NCI-H1417 (cell line): ENCODE results near the gene SLC12A1.

Experiments
- DNase-seq, 3 experiments: peaks; one replicate each; lab custom pipeline; 2025; lab: John Stamatoyannopoulos, UW

SLC12A1 gene

DNA sequence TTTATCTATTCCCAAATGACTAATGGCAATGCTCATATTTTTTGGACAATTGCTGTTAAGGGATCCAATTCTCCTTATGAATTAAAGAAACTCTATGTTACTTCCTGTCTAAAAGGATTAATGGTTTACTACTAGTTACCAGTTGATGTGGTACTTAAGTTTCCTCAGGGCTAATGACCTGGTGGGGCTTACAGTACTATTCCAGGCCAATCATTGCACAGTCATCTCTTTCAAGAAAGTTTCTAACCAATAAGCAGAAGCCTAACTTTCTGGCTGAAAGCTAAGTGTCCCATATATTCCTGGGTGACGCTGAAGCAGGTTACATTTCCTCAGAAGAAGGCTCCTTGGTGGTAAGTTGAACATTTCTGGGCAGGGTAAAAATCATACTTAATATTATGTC is at the start of gene SLC12A1:
Gene SLC12A1, plus strand, starts transcription at position 322 of the 400 bp plus-strand sequence. CDS start 1,418 bp downstream, outside the sequence.
- no peak for DNase-seq

DNA sequence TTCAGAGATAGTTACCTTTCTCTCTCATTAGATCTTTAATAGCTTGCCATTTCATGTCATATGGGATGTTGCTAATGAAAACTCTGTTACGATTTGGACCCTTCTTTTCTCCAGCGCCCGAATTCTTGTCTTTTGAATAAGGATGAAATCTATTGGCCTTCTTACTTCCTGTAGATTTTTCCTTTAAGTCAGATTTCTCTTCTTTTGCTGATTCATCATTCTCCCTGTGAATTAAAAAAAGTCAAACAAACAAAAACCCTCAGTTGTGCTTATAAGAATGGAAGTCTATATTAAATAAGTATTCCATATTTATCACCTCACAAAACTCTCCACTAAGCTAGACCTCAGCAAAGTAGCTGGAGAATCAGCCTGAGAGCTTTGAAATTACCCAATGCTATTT is 37.5 kb upstream of the SLC12A1 start:
- no peak for DNase-seq

DNA sequence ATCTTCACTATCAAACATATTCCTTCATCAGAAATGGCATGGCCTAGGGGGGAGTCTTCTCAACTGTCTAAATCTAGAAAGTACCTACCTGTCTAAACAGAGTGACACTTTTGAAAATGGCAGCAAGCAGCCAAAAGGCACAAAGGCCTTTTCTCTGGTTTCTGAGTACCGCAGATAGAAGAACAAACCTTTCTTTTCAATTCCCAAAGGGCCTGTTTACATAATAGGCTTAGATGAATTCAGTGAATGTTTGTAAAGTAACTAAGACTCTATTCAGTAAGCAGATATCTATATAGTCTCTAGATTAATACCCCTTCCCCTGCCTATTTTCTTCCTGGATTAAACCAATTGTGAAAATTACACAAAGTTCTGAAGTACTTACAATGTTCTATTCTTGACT is 35.1 kb upstream of the SLC12A1 start:
- peak in 1 of 3 experiments; percentile 28 for DNase-seq

DNA sequence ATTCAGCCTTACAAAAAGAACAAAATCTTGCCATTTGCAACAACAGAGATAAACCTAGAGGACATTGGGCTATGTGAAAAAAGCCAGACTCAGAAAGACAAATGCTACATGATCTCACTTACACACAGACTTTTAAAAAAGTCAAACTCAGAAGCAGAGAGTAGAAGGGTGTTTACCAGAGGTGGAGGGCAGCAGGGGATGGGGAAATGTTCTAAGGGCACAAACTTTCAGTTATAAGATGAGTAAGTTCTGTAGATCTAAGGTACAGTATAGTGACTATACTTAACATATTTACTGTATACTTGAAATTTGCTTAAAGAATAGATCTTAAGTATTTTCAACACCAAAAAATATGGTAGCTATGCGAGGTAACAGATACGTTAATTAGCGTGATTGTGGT is 31.0 kb upstream of the SLC12A1 start:
- no peak for DNase-seq

DNA sequence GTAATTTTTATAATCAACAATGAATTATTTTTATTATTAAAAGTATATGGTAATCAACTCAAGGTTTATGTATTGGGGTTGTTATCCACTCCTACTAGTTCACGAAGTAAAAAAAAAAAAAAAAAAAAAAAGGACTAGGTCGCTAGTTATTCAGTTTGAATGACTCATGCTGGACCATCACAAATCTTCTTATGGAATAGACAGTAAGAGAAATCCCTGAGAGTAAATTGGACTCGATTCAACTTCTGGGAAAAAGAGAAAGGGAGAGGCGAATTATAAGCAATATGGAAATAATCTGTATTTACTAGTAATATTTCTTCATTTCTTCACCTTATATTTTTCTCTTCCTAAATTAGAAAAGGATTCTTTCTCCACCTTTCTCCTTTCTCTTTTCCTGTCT is 30.0 kb upstream of the SLC12A1 start:
- no peak for DNase-seq

DNA sequence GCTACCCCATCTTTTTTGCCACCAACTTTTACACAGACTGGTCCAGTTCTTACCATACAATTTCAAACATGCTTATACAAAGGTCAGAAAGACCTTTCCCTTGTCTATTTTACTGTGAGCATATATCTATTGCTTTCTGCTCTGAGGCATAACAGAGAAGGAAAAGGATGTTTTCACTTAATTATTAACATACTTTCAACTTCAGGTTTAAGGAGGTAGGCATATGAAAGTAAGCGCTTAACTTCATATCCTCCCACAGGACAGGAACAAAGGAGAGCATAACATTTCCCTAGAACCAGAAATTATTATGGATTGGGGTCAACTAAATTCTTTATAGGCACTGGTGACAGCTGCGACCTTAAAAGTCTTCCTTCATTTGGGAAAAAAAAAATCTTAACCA is 29.1 kb upstream of the SLC12A1 start:
- no peak for DNase-seq

DNA sequence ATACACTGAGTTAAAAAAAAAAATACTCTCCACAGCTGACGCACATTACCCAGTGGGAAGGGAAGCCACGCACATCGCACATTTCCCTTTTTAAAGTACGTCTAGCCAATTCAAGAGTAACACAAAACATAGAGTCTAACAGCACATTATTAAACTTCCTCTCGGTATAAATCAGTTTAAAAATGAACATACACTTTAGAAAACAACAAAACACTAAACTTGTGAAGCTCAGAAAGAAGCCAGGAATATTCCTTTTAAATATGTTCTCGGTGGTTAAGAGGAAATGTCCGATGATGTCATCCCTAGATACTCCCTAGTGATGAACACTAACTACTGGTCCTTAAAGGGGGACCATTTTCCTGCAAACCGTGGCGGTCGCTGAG is 28.7 kb upstream of the SLC12A1 start:
- DNase-seq = peak in 2 of 3 experiments; percentile 32 to 83

DNA sequence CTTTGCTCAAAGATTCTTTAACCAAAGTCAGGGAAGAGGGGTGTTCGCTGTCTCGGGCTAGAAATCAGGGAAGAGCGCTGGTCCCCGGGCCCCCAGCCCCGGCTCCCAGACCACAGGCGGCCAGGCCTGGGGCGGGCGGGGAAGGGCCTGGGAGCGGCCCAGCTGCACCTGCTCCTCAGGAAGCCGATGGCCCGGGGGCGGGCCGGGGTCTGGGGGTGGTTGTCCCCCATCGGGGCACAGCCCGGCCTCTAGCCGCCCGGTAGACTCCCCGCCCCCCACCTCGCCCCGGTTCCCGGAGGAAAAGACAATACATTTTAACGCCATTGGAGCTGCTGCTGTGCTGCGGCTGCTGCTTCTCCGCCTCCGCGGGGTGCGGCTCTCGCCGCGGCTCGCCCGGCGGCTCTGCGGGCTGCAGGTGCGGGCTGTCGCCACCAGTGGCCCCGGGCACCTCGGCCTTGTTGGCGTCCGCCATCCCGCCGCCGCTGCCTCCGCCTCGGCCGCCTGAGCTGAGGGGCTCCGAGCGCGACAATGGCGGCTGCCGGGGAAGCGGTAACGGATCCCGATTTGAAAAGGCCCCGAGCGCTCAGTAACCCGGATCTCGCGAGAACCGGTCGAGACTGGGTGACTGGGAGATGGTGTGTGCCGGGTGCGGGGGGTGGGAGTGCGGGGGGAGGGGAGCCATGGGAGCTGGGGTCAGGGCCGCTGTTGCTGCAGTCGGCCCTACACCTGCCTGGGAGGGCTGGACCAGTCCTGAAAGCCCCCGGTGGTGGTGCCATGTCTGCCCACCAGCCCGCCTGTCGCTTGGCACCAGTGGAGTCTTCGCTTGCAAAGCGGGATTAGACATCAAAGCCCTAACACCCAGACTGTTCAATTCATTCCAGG is 28.1 kb upstream of the SLC12A1 start, which contains the start of gene MYEF2:
Gene MYEF2, minus strand, starts transcription at position 530 of the 882 bp plus-strand sequence. Its CDS starts 58 bp downstream, at position 472.
- DNase-seq = peak; percentile 75 to 91 (median 84)

DNA sequence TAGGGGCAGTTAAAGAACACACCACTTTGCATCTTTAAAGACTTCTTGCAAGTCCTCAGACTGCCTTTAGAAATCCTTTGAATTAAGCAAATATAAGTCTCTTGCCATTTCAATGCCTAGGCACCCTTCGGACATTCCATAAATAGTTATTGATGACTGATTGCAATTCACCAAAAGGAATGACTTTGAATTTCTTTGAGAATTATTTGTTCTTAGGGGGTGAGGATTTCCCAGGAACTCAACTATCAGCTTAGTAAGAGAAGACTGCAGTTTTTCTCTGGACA is 27.5 kb upstream of the SLC12A1 start:
- no peak for DNase-seq

DNA sequence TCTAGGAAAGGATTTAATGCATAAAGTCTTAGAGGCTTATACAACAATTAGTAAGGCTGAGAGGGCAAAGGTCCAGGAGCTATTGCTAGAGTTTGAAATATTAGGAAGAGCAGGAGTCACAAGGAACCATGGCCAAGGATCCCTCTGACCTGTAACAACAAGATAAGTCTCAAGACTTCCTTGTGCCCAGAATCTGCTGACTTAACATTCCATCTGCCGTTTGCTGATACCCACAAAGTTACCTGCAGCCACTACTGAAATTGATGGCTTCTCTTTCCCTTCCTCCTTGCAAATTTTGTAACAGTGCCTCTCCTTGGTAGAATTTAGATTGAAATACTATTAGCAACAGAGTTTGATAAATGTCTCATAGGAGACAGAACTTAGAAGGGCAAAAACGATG is 23.4 kb upstream of the SLC12A1 start:
- no peak for DNase-seq

DNA sequence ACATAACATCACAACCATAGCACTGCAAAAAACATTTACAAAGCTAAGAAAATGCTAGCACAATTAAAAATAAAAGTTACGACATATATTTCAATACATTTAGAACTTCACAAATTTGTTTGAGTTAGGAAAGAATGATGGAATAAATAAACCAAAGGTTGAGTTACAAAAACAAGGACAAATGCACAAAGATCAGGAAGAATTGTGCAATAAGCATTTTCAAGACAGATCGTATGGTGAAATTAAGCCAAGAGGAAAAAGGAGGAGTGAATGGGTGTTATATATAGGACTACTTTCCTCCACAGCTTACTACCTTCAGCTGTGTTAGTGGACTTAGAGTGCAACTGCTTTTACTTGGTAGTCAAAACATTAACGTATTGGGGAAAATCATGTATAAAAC is 20.6 kb upstream of the SLC12A1 start:
- no peak for DNase-seq

DNA sequence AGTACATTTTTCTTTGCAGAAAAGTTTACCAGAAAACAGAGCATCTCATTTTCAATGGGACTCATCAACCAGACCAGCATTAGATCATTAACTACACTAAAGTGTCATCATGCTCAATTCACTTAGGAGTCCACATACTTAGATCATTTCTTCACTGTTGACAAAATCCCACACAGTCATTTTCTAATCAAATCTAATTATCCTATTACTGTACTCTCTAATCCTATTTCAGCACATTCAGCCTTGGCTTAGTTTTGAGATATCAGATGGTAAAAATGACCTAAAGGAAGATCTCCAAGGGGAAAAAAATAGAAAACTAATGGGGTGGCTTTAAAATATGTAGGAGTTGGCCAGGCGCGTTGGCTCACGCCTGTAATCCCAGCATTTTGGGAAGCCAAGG is 19.8 kb upstream of the SLC12A1 start:
- no peak for DNase-seq

DNA sequence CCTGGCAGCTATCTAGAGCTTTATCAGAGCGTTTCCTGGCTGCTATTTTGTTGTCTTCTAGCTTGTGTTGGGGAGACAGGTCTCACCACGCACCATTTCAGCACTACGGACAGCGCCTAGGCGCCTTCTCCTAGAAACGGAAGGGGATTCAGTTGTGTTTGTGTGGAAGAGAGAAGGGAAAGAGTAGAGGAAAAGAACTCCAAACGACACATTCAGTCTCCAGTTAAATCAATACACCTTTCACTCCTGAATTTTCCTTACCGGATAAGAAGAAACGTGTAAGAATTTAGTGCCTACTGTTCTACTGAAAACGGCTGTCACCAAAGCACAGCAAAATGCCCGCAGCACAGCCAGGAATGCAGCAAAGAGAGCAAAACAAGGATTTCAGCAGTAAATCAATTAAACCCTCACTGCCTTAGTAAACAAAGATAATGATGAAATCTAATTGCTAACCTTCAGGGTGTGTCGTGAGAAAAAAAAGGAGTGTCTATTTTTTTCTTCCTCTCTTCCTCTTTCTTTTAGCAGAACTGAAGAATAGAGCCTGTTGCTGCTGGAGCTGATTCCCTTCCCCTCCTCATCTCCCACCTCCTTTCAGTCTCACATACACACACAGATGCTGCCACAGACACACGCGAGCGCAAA is 15.0 kb upstream of the SLC12A1 start:
- DNase-seq = peak in 2 of 3 experiments; percentile 19 to 47

DNA sequence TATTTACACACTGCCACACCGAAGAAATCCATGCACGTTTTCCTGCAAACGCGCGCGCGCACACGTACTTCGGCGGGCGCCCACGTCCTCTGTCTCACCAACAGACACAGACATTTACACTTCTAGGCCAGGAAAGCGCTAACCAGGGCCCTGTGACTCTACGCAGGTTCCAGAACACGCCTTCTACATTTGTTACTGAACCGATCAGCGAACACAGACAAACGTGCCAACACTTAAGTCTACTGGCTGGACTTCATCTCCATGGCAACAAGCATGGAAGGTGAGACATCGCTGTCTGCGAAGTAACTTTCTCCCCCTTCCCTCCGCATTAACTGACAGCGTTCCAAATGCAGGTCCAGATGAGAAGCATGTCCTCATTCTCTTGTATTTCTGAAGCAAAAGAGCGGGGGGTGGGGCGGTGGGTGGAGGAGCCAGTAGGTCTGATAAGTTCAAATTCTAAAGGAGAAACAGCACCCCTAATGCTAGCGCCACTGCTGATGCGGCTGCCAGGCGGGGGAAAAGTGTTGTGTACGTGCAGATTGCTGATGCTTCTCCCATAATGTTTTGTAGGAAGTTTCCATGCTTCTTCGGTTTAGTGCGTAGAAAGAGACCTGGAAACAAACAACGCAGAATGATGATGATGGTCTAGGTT is 14.4 kb upstream of the SLC12A1 start, which contains the start of gene CTXN2:
Gene CTXN2, plus strand, starts transcription at position 92 of the 652 bp plus-strand sequence. CDS start 9,636 bp downstream, outside the sequence.
- peak in 2 of 3 experiments; percentile 19 to 44 for DNase-seq

DNA sequence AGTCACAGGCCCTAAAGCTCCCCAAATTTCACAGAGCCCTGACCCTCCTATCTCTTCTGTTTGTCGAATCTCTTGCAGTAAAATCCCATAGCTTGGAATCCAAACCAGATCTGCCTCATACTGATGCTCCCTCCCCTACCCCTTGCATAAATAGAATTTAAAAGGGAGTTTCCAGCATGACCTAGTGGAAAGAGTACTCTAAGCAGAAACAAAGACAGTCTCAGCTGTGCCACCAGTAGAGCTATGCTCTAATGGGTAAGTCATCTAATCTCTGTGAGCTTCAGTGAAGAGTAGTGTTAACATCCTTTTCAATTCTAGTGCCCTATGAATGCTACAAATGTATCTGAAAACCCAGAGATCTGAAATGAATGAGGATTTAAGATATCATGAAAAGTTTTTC is 4.0 kb upstream of the SLC12A1 start:
- no peak for DNase-seq

DNA sequence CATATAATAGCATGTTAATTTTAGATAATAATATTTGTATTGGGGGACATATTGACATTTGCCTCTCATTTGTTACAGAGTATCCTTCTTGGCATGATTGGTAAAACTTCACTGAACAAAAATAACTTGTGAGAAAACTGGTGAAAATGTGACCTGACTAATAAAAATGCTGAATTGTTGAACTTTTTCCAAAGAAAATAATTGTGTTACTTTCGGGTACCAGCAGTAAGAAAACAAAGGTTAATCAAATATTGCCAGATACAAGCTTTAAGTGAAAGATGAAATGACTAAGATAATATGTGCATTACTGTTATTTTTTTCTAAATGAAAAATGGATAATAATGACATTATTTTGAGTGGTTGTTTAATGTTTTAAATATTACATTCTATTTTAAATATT is 15.2 kb downstream of the SLC12A1 start:
- no peak for DNase-seq

DNA sequence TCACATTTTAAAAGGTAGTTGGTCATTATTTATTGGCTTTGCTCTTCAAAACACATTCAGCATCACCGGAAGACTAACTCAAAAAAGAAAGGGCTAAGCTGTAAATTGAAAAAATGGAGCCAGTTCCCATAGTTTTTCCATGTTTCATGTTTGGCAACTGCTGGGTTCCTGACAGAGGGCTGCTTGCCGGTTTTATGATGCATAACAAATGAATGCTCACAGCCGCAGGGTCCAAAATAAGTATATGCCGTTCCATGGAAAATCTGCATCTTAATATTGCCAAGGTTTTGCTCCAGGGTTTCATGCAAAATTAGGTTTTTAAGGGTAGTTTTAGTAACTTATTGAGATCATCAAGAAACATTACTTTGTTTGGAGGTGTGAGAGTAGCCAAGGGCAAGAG is 15.8 kb downstream of the SLC12A1 start:
- DNase-seq = peak in 1 of 3 experiments; percentile 80

DNA sequence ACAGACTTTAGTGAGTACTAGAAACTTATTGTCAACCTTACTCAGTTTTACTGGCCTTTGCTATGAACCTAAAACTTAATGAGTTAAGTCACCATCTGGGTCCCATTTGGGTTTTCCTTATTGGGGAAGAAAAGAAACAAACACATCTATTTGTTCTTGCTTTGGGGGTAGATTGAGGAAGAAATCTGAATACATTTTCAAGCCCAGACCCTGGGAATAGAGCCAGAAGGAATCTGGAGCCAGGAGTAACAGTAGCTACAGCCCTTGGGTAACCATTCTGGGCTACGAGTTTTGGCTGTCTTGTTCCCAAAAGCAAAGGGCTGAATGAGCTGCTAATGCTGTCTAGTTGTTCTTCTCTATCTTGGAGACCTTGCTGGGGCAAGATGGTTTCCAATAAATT is 16.5 kb downstream of the SLC12A1 start:
- DNase-seq = no peak

DNA sequence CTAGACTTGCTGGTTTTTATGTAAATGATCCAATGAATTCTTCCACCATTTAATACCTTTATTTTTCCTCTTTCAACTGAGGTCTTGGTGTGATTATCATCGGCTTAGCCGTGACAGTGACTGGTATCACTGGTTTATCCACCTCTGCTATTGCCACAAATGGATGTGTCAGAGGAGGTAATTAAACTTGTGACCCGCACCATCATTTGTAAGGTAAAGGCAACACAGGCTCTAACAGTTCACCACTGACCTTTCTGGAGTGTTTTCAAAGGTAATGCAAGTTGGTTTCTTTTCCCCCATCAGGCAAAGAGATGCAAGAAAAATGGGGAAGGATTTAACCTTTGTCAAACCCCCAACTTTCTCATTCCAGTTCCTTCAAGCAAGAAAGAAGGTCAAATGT is 19.7 kb downstream of the SLC12A1 start:
- no peak for DNase-seq

DNA sequence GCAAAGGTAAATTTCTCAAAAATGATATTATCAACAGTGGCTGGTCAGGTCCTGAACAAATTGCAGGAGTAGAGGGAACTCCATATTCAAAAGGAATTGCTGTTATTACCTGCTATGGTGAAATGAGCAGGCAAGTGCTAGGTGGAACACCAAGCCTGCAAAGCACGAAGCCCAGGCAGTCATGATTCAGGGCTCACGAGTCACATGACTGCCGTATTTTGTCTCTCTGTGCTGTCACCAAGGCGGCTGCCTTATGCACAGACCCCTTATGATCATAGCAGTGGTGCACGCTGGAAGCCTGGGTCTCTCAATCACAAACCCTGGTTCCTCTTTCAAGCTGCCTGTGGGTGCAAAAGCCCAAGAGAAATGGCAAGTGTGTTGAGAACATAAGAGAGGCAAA is 24.4 kb downstream of the SLC12A1 start:
- DNase-seq = no peak

DNA sequence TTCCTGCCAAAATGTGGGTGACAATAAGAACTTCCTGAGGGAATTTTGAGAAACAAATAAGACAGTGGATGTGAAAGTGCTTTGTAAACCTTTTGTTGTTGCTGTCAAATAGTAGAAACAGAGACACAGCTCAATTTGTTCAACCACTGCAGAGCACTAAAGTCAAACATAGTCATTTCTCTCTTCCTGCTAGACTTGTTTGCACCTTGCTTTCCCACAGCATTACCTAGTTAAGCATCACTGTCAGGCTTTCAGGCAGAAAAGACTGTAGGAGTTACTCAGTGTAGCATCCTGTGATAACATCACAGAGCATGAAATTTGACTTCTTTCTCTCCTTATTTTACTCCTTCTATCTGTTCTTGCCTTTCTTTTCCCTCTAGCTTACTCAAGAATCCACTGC is 27.1 kb downstream of the SLC12A1 start:
- no peak for DNase-seq

DNA sequence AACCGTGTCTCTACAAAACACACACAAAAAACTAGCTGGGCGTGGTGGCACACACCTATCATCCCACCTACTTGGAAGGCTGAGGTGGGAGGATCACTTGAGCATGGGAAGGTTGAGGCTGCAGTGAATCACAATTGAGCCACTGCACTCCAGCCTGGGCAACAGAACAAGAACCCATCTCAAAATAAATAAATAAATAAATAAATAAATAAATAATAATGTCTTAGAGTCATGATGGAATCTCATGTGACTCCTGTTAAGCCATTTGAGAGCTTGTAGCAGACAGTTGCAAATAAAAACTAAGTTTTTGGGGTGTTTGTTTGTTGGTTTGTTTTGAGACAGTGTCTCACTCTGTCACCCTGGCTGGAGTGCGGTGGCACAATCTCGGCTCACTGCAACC is 33.2 kb downstream of the SLC12A1 start:
- no peak for DNase-seq

DNA sequence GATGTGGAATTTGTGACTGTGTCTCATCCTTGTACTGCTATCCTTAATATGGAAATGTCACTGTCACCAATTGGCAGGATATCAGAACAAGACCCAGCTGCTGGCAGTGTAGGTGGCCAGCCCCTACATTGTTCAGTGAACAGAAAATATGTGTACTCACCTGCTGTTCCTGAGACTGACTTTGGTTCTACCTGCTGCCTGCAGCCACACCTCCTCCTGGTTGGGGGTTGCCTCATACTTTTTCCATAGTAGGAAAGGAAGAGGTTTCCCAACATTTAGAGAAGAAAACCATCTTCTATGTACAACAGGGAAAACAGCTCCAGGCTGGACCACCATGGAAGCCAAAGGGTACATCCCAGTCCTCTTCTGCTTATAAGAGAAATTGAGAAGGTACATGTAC is 35.9 kb downstream of the SLC12A1 start:
- DNase-seq = peak in 2 of 3 experiments; percentile 20 to 47
